Muscle of back (tissue), 13 donors: Measurements from ENCODE around the gene ACAD8. TPM values are rescaled to one million over a fixed set of nuclear protein-coding genes. Genes with fewer than 3 reads are reported as not detected.

Source experiments
- DNase-seq, 3 donors: peaks; one replicate each; pipeline versions ENCODE4 v3.0.0 to v3.0.0-alpha.2; 2013
- long read RNA-seq, 9 donors: transcript quantifications; one replicate each; lab custom pipeline, GENCODE V29; 2026
- polyA plus RNA-seq, 10 donors: library from polyadenylated mRNA; unstranded; fragments of 120-200 nt; gene quantifications; one replicate each; pipeline ENCODE4 v1.2.1, GENCODE V29; 2013; ENCODE audit not compliant: insufficient read length in 10 of 10

Gene ACAD8
- polyA plus RNA-seq = 10 to 100 TPM; 16.1 to 25.0 (median 21.3) TPM
- long read RNA-seq, donor 1, partial matches to known transcripts = 0 of 1 reads
- long read RNA-seq, donor 1, other reads (novel, unspliced or antisense) = 0 of 1 reads
- long read RNA-seq, donor 2, partial matches to known transcripts = 0 of 1 reads
- long read RNA-seq, donor 2, other reads (novel, unspliced or antisense) = 0 of 1 reads
- long read RNA-seq, donor 3 = 0 reads
- long read RNA-seq, donor 4, partial matches to known transcripts = 0 of 1 reads
- long read RNA-seq, donor 4, other reads (novel, unspliced or antisense) = 0 of 1 reads
- long read RNA-seq, donor 5, partial matches to known transcripts = 0 of 5 reads
- long read RNA-seq, donor 5, other reads (novel, unspliced or antisense) = 0 of 5 reads
- long read RNA-seq, donor 6, transcript ACAD8-201 (11 exons, 2,249 nt) = major isoform, 9 of 14 reads
- long read RNA-seq, donor 6, partial matches to known transcripts = 5 of 14 reads
- long read RNA-seq, donor 6, other reads (novel, unspliced or antisense) = 0 of 14 reads
- long read RNA-seq, donor 7, partial matches to known transcripts = 0 of 3 reads
- long read RNA-seq, donor 7, other reads (novel, unspliced or antisense) = 0 of 3 reads
- long read RNA-seq, donor 8, partial matches to known transcripts = 0 of 1 reads
- long read RNA-seq, donor 8, other reads (novel, unspliced or antisense) = 0 of 1 reads
- long read RNA-seq, donor 9, partial matches to known transcripts = 0 of 1 reads
- long read RNA-seq, donor 9, other reads (novel, unspliced or antisense) = 0 of 1 reads

GRCh38 chr11:134253188-134253993 lies at the start of gene ACAD8, which contains the start of gene THYN1:
Gene ACAD8, plus strand, starts transcription at chr11:134253568. Its CDS starts 33 bp downstream, at chr11:134253601.
Gene THYN1, minus strand, starts transcription at chr11:134253352. Its CDS starts 470 bp downstream, at chr11:134252882.
- DNase-seq = peak; percentile 96 to 98 (median 97)

DNA sequence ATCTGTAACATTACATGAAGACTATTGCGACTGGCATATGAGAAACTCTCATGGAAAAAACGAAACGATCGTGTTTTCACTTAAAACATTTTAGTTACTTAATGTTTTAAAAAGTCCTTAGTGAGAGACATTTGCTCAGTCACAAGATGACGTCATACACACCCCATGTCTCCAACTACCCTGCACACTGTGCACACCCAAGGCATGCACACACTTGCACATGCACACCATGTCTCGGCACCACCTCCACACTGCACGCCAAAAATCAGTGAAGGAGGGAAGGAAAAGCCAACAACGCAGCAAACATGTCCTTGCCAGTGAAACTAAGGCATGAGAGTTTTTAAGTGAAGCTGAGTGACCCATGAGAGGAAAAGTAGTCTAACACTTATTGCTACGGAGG lies 47.6 kb upstream of the ACAD8 start:
- DNase-seq = no peak

- no peak for DNase-seq
These were observed 47.2 kb upstream of the ACAD8 start for GRCh38 chr11:134206185-134206584.

- DNase-seq = no peak
These were observed 45.7 kb upstream of the ACAD8 start for GRCh38 chr11:134207538-134208239.

- no peak for DNase-seq
These were observed 37.5 kb upstream of the ACAD8 start for GRCh38 chr11:134215836-134216235.

DNA sequence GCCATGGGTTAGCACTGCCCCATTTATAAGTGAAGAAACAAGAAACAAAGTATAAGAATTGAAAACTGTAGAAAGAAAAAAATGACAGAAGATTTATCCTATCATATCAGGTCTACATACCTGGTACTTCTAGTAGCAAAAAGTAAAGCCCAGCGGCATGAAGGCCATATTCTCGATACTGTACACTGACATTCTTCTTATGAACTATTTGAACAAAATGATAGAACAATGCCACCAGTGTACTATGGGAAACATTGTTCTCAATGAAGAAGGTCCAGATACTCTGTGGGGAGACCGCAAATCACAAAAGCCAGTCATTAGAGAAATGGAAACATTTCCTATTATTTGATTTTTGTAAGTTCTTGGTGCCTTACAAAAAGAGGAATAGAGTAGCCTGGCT lies 36.6 kb upstream of the ACAD8 start:
- no peak for DNase-seq

DNA sequence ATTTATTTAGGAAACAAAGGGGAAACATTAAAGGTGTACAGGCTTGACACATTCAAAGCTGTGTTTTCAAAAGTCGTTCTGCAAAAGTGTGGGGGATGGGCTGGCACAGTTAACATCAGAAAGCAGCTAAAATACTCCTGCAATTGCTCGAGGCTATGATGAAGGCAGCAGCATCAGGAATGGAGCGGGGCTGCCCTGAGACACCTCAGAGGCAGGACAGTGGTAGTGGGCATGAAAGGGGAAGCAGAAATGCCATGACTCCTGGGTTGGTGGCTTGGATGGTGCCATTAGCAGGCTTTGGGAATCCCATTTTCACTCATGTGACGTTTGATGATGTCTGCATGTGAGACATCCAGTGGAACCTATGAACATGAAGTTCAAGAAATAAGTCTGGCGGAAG lies 30.2 kb upstream of the ACAD8 start:
- peak in 1 of 3 donors; percentile 22 for DNase-seq

DNA sequence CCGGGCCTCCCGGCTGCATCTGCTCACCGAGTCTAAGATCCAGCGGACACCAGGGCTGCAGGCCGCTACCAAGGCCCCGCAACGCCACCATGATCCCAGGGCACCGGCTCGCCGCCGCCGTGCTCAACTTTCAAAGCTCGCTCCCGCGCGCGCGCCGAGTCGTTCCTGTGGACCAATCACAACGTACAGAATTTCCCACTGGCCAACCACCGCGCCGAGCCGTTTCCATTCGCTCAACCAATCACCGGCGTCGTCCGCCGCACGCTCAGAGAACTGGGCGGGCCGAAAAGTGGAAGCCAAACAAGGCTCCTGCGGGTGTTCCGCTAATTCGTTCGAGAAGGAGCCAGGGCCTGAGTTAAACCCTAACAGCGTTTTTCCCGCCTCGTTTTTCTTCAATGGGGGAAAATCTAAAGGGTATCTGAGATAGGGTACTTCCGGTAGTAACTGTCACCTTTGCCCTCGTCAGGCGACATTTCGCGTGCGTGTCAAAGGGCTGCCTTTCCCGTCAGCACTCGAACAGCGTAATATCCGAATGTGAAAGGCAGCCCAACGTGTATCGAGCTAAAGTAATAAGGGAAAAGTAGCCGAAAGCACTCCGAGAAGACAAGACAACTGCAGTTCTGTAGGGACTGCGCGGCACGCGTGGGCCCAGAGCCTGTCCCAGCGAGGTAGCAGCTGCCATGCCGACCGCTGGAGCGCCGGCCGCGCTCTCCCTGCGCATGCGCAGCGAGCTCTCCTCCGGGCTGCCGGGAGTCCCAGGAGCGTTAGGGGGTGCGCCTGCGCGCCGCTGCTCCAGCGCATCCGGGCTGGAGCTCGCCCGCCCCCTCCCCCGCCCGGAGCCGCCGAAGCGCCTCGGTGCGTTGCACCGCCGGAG lies 29.3 kb upstream of the ACAD8 start, which contains the start of the genes NCAPD3 and VPS26B:
Gene NCAPD3 (minus strand): TSS at position 132 of the 874 bp plus-strand sequence. CDS start 41 bp downstream, at position 91.
Gene VPS26B (plus strand): TSS at position 836 of the 874 bp plus-strand sequence. CDS start 452 bp downstream, outside the sequence.
- DNase-seq = peak; percentile 96 to 99 (median 98)

DNA sequence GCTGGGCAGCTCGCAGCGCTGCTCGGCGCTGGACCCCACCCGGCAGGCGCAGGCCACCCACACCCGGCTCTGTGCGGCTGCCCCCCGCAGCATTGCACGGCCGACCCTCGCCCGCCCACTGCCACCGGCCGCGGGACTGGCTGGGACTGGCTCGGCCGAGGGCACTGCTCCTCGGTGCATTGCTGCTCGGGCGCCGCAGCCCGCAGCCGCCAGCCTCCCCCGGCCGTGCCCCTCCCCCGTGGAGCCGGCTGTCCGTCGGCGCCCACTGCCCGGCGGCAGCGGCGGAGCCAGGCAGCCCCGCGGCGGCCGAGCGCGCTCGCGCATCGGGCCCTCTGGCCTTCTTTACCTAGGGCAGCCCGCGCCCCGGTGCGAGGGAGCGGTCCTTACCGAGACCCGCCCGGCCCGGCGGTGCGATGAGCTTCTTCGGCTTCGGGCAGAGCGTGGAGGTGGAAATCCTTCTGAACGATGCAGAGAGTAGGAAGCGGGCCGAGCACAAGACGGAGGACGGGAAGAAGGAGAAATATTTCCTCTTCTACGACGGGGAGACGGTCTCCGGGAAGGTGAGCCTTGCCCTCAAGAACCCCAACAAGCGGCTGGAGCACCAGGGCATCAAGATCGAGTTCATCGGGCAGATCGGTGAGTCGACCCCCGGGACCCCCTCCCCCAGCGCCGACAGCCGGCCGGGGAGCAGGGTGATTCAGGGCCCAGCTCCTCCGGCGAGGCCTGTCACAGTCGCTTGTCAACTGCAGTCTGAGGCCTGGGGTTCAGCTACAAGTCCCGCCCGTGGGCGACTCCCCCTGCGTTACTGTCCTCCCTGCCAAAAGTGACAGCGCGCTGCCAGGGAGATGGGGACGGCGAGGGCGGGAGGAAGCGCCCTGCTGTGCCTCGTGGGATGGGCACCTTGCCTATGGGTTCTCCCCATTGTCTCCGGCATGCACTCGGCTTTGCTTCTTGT lies 28.4 kb upstream of the ACAD8 start:
- DNase-seq = peak; percentile 24 to 61 (median 36)

DNA sequence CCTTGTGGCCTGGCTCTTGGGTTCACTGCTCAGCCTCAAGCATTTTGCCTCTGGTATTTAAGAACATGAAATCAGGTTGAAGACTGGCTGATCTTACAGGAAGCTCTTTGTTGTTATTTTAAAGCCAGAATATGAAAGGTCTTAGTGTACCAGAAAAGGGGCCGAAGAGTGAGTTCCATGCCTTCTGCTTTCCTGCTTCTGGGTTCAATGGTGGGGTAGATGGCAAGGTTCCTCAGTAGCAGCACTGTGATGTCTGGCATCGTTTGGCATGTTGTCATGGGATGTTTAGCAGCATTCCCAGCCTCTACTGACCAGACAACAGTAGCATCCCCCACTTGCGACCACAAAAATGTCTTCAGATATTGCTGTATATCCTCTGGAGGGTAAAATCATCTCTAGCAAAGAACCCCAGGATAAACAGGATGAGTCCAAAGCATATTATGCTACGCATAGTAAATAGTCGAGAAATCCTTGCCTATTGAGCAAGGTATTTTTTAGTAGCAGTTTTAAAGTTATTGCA lies 26.5 kb upstream of the ACAD8 start:
- DNase-seq = no peak

- DNase-seq = peak in 1 of 3 donors; percentile 38
These were observed 24.7 kb upstream of the ACAD8 start for GRCh38 chr11:134228625-134229024.

- DNase-seq = no peak
These were observed 24.1 kb upstream of the ACAD8 start for GRCh38 chr11:134229126-134229790.

- DNase-seq = no peak
These were observed 23.0 kb upstream of the ACAD8 start for GRCh38 chr11:134230339-134230738.

DNA sequence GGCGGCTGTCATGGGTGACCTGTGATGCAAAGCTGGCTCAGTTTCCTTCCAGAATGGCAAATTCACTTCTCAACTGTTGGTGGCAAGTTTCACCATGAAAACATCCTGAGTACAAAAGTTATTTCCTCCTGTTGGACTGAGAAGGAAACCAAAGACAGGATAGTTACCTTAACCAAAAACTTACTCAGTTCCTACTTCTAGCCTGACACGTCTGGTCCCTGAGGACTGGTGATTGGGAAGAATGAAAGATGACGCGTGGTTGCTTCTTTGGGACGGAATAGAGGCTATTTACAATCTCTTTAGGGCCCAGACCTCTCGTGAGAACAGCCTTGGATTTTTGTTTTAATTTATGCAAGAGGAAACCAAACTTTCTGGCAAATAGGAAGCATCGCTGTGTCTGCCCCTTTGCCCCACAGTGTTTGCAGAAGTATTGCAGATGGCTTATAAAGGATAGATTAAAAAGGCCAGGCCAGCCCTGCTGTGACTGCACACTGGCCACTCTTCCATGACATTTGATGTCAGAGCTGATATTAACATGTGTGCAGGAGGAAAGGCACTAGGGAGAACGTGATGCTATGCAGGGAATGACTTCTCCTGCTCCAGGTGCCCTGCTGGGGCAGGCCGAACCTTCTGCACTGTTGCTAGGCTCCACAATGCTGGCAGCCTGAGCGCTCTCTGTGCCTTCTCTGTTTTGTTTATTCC lies 21.3 kb upstream of the ACAD8 start:
- no peak for DNase-seq

DNA sequence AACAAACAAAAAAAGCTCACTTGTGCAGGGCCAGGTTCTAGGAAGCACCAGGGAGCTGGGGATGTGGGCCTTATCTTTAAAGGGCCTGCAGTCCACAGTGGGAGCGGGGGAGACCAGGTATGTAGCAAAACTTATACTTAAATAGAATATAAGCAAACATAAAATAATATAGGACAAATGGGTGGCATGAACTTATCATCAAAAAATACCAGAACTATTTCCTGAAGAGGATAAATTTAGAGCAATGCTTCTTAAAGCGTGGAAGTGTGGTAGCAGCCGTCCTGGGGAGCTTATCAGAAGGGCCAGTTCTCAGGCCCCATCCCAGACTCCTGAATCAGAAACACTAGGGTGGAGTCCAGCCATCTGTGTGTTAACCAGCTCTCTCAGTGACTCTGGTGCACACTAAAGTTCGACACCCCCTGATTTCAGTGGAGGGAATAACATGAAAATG lies 19.6 kb upstream of the ACAD8 start:
- DNase-seq = no peak

DNA sequence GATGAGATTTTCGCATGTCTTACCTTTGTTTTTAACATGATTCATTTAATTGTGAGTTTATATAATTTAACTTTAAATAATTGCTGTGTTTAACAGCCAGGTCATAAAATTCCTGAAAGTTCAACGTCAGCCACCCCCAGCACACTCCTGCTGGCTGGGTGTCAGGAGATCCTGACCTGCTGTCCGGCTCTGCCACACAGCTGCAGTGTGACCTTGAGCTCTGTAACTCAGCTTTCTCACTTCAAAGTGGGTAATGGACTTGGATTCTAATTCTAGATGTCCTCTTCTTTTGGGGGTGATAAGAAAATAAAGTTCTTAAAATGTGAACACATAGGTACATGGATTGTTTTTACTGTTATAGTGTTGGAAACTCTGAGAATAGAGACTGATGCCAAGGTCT lies 18.0 kb upstream of the ACAD8 start:
- no peak for DNase-seq
